Measurements from ENCODE around the gene RAB8B.

The RAB8B gene

GRCh38 chr15:63226155-63226883, 36.9 kb downstream of the RAB8B start:
- no peak overlapping the region for H3K4me3 ChIP-seq (ENCODE audit: low read depth, low read length)
- no peak for TF ChIP-seq CTCF (IDR thresholded peaks at IDR 0.05; ENCODE audit: control insufficient read depth, extremely low read depth, insufficient read depth)
- no peak for DNase-seq (ENCODE audit: low read depth)

- no peak for DNase-seq (ENCODE audit: low read depth)
- no peak for TF ChIP-seq CTCF (IDR thresholded peaks at IDR 0.05; ENCODE audit: control insufficient read depth, extremely low read depth, insufficient read depth)
- H3K4me3 ChIP-seq (ENCODE audit: low read depth, low read length) = no peak overlapping the region
Observed at GRCh38 chr15:63226966-63227401, 37.6 kb downstream of the RAB8B start.

GRCh38 chr15:63227689-63228088, 38.3 kb downstream of the RAB8B start:
- no peak for TF ChIP-seq CTCF (IDR thresholded peaks at IDR 0.05; ENCODE audit: control insufficient read depth, extremely low read depth, insufficient read depth)
- DNase-seq (ENCODE audit: low read depth) = no peak
- H3K4me3 ChIP-seq (ENCODE audit: low read depth, low read length) = no peak overlapping the region

GRCh38 chr15:63231206-63231605, 41.8 kb downstream of the RAB8B start:
- no peak overlapping the region for H3K4me3 ChIP-seq (ENCODE audit: low read depth, low read length)
- no peak for TF ChIP-seq CTCF (IDR thresholded peaks at IDR 0.05; ENCODE audit: control insufficient read depth, extremely low read depth, insufficient read depth)
- DNase-seq (ENCODE audit: low read depth) = no peak

- no peak for TF ChIP-seq CTCF (IDR thresholded peaks at IDR 0.05; ENCODE audit: control insufficient read depth, extremely low read depth, insufficient read depth)
- H3K4me3 ChIP-seq (ENCODE audit: low read depth, low read length) = no peak overlapping the region
- no peak for DNase-seq (ENCODE audit: low read depth)
Observed at GRCh38 chr15:63231706-63232105, 42.3 kb downstream of the RAB8B start.

- no peak for TF ChIP-seq CTCF (IDR thresholded peaks at IDR 0.05; ENCODE audit: control insufficient read depth, extremely low read depth, insufficient read depth)
- H3K4me3 ChIP-seq (ENCODE audit: low read depth, low read length) = no peak overlapping the region
- DNase-seq (ENCODE audit: low read depth) = no peak
Observed at GRCh38 chr15:63232405-63232804, 43.0 kb downstream of the RAB8B start.

- DNase-seq (ENCODE audit: low read depth) = no peak
- no peak for TF ChIP-seq CTCF (IDR thresholded peaks at IDR 0.05; ENCODE audit: control insufficient read depth, extremely low read depth, insufficient read depth)
- no peak overlapping the region for H3K4me3 ChIP-seq (ENCODE audit: low read depth, low read length)
Observed at GRCh38 chr15:63232943-63233342, 43.5 kb downstream of the RAB8B start.
